Activated CD4-positive, alpha-beta T cell treated with anti-CD3 and anti-CD28 coated beads, Interleukin-2, amount 50 U/mL, for 4 hours (primary cell): Measurements from ENCODE around the gene L2HGDH.

ENCODE experiments used
- DNase-seq, 2 experiments: peaks; one replicate each; pipeline ENCODE4 v3.0.0-alpha.2; 2020

L2HGDH gene

GRCh38 chr14:50285861-50286260 is 26.2 kb downstream of the L2HGDH start:
- DNase-seq = no peak

DNA sequence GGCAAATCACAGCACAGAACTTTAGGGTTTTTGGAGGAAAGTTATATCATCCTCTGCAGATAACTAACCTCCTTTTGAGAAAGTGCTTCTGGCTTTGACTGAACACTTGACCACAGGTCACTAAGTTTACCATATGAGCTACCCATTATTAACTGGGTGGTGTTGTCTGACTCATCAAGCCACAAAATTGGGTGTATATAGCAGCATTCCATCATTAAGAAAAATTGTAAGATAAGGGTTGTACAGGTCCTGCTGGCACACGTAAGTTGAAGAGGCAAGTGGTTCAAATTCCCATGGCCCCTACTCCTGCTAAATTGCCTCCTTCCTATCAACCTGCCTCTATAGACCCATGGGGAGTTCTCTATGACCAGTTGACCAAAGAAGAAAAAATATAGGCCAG is 39.5 kb downstream of the L2HGDH start:
- no peak for DNase-seq

- DNase-seq = no peak
Measured at GRCh38 chr14:50270932-50271331, 41.1 kb downstream of the L2HGDH start.

- no peak for DNase-seq
Measured at GRCh38 chr14:50265029-50265428, 47.0 kb downstream of the L2HGDH start.

DNA sequence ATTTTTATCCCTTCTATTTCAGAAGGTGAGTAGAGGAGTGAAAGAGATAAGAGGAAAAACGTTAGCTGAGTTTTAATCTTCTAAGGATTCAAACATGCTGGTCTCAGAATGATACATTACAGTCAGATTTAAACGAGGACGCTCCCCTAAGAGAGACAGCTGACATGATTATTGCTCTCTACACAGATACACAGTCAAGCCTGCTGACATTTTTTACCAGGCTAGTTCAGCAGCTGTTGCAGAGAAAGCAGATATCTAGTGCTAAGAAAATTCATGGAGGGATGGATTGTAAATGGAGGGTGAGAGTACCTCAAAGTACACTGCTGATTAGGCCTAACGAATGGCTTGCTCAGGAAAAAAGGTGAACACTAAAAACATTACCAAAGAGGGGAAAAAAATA is 48.7 kb downstream of the L2HGDH start:
- DNase-seq = no peak

GRCh38 chr14:50262865-50263264 is 49.2 kb downstream of the L2HGDH start:
- DNase-seq = no peak

DNA sequence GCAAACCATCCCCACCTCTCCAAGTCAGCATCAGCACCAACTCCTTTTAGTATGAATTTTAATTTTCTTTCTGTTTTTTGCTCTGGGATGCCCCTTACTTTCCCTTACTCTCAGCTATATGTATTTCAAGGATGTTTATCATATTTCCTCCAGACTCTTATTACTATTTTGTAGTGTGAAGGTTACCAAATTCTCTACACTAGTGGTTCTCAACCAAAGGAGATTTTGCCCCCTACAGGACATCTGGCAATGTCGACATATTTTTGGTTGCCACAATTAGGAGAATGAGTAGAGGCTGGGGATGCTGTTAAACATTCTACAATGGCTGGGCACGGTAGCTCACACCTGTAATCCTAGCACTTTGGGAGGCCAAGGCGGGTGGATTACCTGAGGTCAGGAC is 51.5 kb downstream of the L2HGDH start:
- DNase-seq = peak in 1 of 2 experiments; percentile 4

DNA sequence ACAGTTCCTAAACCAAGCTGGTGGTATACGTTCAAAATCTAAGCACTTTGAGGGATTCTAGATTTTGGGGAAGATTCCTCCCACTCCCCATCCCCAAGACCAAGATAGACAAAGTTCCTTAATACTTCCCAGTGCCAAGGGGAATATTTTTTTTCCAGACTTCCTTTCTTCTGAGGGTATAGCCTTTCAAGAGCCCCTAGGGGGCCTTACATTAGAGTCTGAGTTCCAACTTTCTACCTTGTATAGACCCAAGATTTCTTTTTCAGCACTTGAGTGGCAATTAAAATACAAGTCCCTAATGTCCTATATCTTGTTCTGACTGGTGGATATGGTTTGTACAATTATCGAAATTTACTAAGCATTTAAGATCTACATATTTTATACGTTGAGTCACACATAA is 52.0 kb downstream of the L2HGDH start:
- DNase-seq = no peak

DNA sequence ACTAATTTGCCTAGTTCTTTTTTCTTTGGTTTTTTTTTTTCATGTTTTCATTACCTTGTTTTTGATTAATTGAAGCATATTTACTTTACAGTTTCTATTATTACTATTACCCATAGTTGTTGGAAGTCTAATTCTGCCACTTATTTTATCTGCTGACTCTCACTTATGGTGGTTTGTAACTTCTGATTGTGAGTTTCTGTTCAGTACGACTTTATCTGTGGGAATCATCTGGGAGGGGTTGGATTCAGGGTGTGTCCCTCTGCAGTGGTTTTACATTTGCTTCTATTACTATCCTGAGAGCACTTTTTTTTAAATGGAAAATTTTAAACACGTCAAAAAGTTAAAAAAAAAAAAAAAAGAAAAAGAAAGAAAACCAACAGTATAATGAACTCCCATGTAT is 54.3 kb downstream of the L2HGDH start:
- DNase-seq = no peak

DNA sequence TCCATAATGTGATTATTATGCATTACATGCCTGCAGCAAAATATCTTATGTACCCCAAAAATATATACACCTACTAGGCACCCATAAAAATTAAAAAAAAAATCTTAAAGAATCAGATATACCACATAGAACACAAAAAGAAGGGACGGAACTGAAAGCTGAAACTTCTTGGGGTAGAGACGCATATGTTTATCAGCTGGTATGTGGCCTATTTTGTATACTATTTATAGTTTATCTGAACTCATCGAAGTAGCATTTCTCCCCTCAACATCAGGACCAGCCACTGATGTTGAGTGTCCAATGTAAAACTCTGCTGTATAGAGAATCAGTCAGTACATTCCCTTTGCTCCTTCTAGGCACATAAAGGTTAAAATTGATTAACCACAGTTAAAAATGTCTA is 57.8 kb downstream of the L2HGDH start:
- DNase-seq = no peak

DNA sequence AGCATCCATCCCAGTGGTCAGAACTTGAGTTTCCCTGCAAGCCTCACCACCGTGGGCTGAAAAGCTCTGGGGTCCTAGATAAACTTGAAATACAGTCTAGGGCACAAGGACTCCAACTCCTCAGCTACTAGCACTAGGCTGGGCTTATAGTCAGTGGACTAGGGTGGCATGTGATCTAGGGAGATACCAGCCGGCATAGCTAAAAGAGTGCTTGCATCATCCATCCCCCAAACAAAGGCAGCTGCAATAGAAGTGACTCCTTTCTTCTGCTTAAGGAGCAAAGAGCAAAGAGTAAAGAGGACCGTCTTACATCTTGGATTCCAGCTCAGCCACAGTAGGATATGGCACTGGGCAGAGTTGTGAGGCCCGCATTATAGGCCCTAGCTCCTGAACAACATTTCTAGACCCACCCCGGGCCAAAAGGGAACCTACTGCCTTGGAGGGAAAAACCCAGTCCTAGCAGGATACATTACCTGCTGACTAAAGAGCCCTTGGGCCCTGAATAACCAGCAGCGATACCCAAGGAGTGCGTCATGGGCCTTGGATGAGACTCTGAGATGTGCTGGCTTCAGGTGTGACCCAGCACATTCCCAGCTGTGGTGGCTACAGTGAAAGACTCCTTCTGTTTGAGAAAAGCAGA is 62.8 kb downstream of the L2HGDH start:
- no peak for DNase-seq

DNA sequence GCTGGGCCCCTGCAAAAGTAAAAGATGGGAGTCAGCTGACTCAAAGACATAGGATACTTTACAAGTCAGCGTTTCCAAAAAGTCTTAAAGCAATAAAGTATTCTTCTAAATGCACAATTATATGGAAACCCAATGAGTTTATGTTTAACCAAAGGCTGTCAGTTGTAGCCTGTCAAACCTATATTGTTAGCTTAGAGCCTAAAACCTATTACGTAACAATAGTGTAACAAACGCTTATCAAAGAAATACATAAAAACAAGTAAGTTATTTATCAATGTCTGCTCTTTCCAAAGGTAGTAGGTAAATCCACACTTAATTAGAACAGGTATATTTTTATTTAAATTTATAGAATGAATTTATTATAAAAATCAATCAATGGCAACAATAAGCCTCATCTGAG is 64.8 kb downstream of the L2HGDH start:
- no peak for DNase-seq

GRCh38 chr14:50242566-50243310 is 69.3 kb downstream of the L2HGDH start:
- no peak for DNase-seq

DNA sequence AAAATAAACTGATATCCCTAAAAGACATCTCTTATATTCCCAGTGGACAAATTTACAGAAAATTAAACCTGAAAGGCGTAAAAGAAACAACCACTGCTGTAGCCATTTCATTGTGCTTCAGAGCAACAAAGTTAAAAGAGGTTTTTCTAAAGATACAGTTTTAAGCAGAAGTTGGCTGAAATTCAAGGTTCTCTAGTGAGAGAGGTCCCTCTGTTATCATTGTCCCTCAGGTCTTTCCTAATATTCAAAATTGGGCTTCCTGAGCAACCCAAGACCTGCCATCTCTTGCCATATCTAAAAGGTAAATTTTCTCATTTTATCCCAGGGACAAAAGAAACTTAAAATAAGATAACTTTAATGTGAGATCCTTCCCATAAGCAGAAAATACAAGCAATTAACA is 69.9 kb downstream of the L2HGDH start:
- no peak for DNase-seq

GRCh38 chr14:50237427-50237826 is 74.6 kb downstream of the L2HGDH start:
- DNase-seq = no peak

DNA sequence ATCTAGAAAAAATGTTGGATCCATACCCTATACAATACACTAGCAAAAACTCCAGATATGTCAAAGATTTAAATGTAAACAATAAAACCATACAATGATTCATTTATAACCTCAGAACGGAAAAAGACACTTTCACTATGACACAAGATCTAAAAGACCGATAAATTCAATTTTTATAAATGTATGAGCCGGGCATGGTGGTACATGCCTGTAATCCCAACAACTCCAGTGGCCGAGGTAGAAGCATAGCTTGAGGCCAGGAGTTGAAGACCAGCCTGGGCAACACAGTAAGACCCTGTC is 78.1 kb downstream of the L2HGDH start:
- no peak for DNase-seq

DNA sequence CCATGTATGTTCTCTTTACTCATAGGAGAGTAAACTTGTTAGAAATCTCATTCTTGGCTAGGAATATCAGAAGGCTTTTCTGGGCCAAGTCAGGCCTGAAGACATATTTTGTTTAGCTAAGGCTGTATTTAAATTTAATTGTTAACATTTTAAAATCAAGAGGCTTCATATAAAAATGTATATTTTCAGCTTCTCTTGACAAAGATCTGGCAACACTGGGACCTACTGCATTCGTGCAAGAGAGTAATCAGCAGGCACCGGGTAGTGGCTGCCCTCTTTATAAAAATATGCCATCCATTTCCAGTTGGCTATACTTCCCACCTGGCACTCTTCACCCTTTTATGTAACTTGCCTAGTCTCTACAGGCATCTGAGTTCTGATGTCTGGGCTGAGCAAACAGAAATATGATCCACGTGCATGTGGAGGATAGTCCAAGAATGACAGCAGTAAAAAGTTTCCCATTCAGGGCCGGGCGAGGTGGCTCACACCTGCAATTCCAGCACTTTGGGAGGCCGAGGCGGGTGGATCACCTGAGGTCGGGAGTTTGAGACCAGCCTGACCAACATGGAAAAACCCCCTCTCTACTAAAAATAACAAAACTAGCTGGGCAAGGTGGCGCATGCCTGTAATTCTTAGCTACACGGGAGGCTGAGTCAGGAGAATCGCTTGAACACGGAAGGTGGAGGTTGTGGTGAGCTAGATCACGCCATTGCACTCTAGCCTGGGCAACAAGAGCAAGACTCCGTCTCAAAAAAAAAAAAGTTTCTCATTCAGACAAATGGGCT is 78.7 kb downstream of the L2HGDH start:
- DNase-seq = no peak

GRCh38 chr14:50232276-50232642 is 79.8 kb downstream of the L2HGDH start:
- DNase-seq = no peak

GRCh38 chr14:50231475-50232275 is 80.4 kb downstream of the L2HGDH start, which contains the start of gene SOS2:
SOS2 (minus strand) TSS chr14:50231578; CDS start chr14:50231283, 295 bp downstream.
- DNase-seq = peak; percentile 77 to 81

- peak in 1 of 2 experiments; percentile 15 for DNase-seq
Measured at GRCh38 chr14:50230701-50231474, 81.1 kb downstream of the L2HGDH start.

GRCh38 chr14:50230401-50230700 is 81.7 kb downstream of the L2HGDH start:
- DNase-seq = no peak

GRCh38 chr14:50229681-50230080 is 82.3 kb downstream of the L2HGDH start:
- DNase-seq = no peak

DNA sequence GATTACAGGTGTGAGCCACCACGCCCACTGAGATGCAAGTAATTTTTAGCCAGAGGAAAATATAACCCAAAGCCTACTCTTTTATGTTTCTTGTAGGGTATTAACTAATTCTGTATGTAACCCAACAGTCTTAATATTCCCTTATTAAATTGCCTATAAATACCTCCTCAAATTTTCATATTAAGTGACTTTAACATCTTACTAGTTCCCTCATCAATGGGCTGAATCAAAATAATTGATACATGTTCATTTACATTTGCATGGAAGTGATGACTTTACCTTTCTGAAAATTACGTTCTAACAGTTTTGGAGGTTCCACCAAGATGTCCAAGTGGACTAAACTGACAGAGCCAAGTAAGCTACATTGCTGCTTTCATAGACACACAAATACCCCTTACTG is 83.7 kb downstream of the L2HGDH start:
- DNase-seq = no peak
